ENCODE results near the gene MACC1. TPM values are rescaled to one million over a fixed set of nuclear protein-coding genes. Genes with fewer than 3 reads are reported as not detected.
"Not testable (repeated sequence)": the region's sequence is repeated elsewhere in the genome, so short reads cannot be mapped to it uniquely, and the experiment has no call there.

MACC1 gene
- total RNA-seq, 2 donors from 2014 or later = 15.2 to 16.6 TPM

- no peak for TF ChIP-seq POLR2A (IDR thresholded peaks at IDR 0.05)
- no peak for TF ChIP-seq CTCF (IDR thresholded peaks at IDR 0.05)
- 92 to 95% methylated on average over 1 of the region's 1 CpG for whole genome bisulfite sequencing, 2 donors
- no peak for DNase-seq
- ATAC-seq = no peak
- Histone ChIP-seq H3K27me3 (no peaks in the 10 kb centered on the region), H3K4me1 (peaks cover 16% of the 10 kb centered on the region), H3K9me3 (peaks cover 0 to 8% (median 0%) of the 10 kb centered on the region in 3 donors), H3K4me3 (no peak overlapping the region), H3K36me3 (replicated peaks in 1 of 2; ENCODE audit: insufficient read depth in 1 of 2, low read depth in 2 of 2) (no peaks in the 10 kb centered on the region), H3K27ac (no peak overlapping the region)
- intact Hi-C loops (cut with DNase I) = no loop called here
These were observed 3.8 kb downstream of the MACC1 start for GRCh38 chr7:20213378-20213777.

- WGBS, 2 donors = 39 to 49% methylated on average over 3 of the region's 3 CpGs
- Histone ChIP-seq H3K27me3 (no peaks in the 10 kb centered on the region), H3K4me3 (no peak overlapping the region), H3K9me3 (peaks cover 0 to 8% (median 0%) of the 10 kb centered on the region in 3 donors), H3K27ac (no peak overlapping the region), H3K4me1 (peaks cover 7% of the 10 kb centered on the region), H3K36me3 (replicated peaks in 1 of 2; ENCODE audit: insufficient read depth in 1 of 2, low read depth in 2 of 2) (no peaks in the 10 kb centered on the region)
- intact Hi-C loops (cut with DNase I) = no loop called here
- ATAC-seq (no peak), DNase-seq (no peak)
- TF ChIP-seq CTCF (IDR thresholded peaks at IDR 0.05) = no peak
- TF ChIP-seq POLR2A (IDR thresholded peaks at IDR 0.05) = no peak
These were observed 5.8 kb downstream of the MACC1 start for GRCh38 chr7:20211376-20211775.

- H3K4me1 ChIP-seq = peaks cover 7% of the 10 kb centered on the region
- DNase-seq (no peak), ATAC-seq (no peak)
- intact Hi-C loops (cut with DNase I) = no loop called here
- H3K27me3 ChIP-seq = no peaks in the 10 kb centered on the region
- no peaks in the 10 kb centered on the region for H3K36me3 ChIP-seq (replicated peaks in 1 of 2; ENCODE audit: insufficient read depth in 1 of 2, low read depth in 2 of 2)
- WGBS, 2 donors = 92% methylated on average over 6 of the region's 6 CpGs
- no peak overlapping the region for H3K27ac ChIP-seq
- no peak for TF ChIP-seq CTCF (IDR thresholded peaks at IDR 0.05)
- TF ChIP-seq POLR2A (IDR thresholded peaks at IDR 0.05) = no peak
- H3K9me3 ChIP-seq = peaks cover 0 to 8% (median 0%) of the 10 kb centered on the region in 3 donors
- H3K4me3 ChIP-seq = no peak overlapping the region
These were observed 8.4 kb downstream of the MACC1 start for GRCh38 chr7:20208651-20209307.

- not testable (repeated sequence) for DNase-seq
These were observed 9.4 kb downstream of the MACC1 start for GRCh38 chr7:20207811-20208210.

GRCh38 chr7:20206104-20206896 is 10.9 kb downstream of the MACC1 start:
- no peaks in the 10 kb centered on the region for H3K27me3 ChIP-seq
- 80 to 81% methylated on average over 2 of the region's 2 CpGs for WGBS, 2 donors
- H3K27ac ChIP-seq = no peak overlapping the region
- ATAC-seq (no peak), DNase-seq (no peak)
- intact Hi-C loops (cut with DNase I) = no loop called here
- no peaks in the 10 kb centered on the region for H3K36me3 ChIP-seq (replicated peaks in 1 of 2; ENCODE audit: insufficient read depth in 1 of 2, low read depth in 2 of 2)
- peaks cover 0 to 8% (median 0%) of the 10 kb centered on the region in 3 donors for H3K9me3 ChIP-seq
- H3K4me1 ChIP-seq = peaks cover under 1% of the 10 kb centered on the region
- TF ChIP-seq CTCF (IDR thresholded peaks at IDR 0.05) = no peak
- TF ChIP-seq POLR2A (IDR thresholded peaks at IDR 0.05) = no peak
- H3K4me3 ChIP-seq = no peak overlapping the region

More at GRCh38 chr7:20207811-20208210, 9.4 kb downstream of the MACC1 start:
- H3K4me1 ChIP-seq; H3K36me3 ChIP-seq (replicated peaks in 1 of 2; ENCODE audit: insufficient read depth in 1 of 2, low read depth in 2 of 2); ATAC-seq; H3K9me3 ChIP-seq; H3K27me3 ChIP-seq; H3K4me3 ChIP-seq; intact Hi-C loops (cut with DNase I); H3K27ac ChIP-seq: not testable (repeated sequence)
- WGBS, 2 donors = 91 to 93% methylated on average over 2 of the region's 2 CpGs

Data from body of pancreas (tissue), 4 donors.